Neural crest cell (in vitro differentiated cells): Measurements from ENCODE around the gene TSPAN12. TPM values are rescaled to one million over a fixed set of nuclear protein-coding genes. Genes with fewer than 3 reads are reported as not detected.
A peak's percentile ranks its signal among the peaks of the same experiment; 100 is the strongest.

Experiments
- DNase-seq: peaks from one replicate; pipeline ENCODE4 v3.0.0; 2021; ENCODE audit warnings: low read depth, mixed read lengths, low spot score
- H3K27ac Mint-ChIP-seq: one replicate; pipeline ENCODE4 v1.8.0; 2021; ENCODE audit warnings: mild to moderate bottlenecking, mixed read lengths; ENCODE audit not compliant: unreplicated experiment
- H3K27me3 Mint-ChIP-seq: 2 replicates; pipeline ENCODE4 v1.8.0; 2021; ENCODE audit warnings: low read depth, mild to moderate bottlenecking, mixed read lengths
- H3K36me3 Mint-ChIP-seq: 2 replicates; pipeline ENCODE4 v1.8.0; 2021; ENCODE audit warnings: low read depth, mild to moderate bottlenecking, mixed read lengths
- H3K4me1 Mint-ChIP-seq: 2 replicates; pipeline ENCODE4 v1.8.0; 2021; ENCODE audit warnings: mixed read lengths
- H3K4me3 Mint-ChIP-seq: one replicate; pipeline ENCODE4 v1.8.0; 2021; ENCODE audit warnings: mild to moderate bottlenecking, mixed read lengths
- H3K9me3 Mint-ChIP-seq: 2 replicates; pipeline ENCODE4 v1.8.0; 2021; ENCODE audit warnings: mixed read lengths
- total RNA-seq: library from RNA; stranded (reverse); gene quantifications from 2 replicates; pipeline ENCODE4 v1.2.1, GENCODE V29; 2021
- TF ChIP-seq, protein P1 (sequence below): fragments of 200-600 bp; sonication (generic); conservative IDR thresholded peaks from 2 replicates; pipeline ENCODE4 v1.5.0; 2021; ENCODE audit warnings: antibody characterized with exemption, mild to moderate bottlenecking

TSPAN12 gene
- total RNA-seq, 1 donor from 2014 or later, result 15.7 TPM

DNA sequence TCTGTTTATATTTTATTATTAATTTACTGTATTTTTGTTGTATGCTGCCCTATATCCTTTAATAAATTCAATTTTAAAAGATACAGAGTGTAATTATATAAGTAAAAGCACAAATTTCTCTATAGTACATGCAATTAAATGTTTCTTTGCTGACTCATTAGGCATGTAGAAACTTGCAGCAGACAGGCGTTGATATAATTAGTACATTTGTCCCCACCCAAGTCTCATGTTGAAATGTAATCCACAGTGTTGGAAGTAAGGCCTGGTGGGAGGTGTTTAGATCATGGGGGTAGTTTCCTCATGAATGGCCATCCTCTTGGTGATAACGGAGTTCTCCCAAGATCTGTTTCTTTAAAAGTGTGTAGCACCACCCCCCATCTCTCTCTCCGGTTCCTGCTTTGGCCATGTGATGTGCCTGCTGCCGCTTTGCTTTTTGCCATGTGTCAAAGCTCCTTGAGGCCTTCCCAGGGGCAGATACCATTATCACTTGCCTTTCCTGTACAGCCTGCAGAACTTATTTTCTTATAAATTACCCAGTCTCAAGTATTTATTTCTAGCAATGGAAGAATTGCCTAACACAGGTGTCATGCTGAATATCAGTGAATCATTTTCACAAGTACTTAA, 63.7 kb downstream of the TSPAN12 start:
- H3K4me1 Mint-ChIP-seq, result peaks cover 18% of the 10 kb centered on the region
- TF ChIP-seq, protein P1, sequence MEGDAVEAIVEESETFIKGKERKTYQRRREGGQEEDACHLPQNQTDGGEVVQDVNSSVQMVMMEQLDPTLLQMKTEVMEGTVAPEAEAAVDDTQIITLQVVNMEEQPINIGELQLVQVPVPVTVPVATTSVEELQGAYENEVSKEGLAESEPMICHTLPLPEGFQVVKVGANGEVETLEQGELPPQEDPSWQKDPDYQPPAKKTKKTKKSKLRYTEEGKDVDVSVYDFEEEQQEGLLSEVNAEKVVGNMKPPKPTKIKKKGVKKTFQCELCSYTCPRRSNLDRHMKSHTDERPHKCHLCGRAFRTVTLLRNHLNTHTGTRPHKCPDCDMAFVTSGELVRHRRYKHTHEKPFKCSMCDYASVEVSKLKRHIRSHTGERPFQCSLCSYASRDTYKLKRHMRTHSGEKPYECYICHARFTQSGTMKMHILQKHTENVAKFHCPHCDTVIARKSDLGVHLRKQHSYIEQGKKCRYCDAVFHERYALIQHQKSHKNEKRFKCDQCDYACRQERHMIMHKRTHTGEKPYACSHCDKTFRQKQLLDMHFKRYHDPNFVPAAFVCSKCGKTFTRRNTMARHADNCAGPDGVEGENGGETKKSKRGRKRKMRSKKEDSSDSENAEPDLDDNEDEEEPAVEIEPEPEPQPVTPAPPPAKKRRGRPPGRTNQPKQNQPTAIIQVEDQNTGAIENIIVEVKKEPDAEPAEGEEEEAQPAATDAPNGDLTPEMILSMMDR, result no peak
- H3K36me3 Mint-ChIP-seq, result peaks cover 25% of the 10 kb centered on the region
- DNase-seq, result no peak
- no peak overlapping the region for H3K4me3 Mint-ChIP-seq
- H3K27me3 Mint-ChIP-seq, result no peaks in the 10 kb centered on the region
- H3K9me3 Mint-ChIP-seq, result peaks cover 10% of the 10 kb centered on the region
- H3K27ac Mint-ChIP-seq, result no peak overlapping the region

DNA sequence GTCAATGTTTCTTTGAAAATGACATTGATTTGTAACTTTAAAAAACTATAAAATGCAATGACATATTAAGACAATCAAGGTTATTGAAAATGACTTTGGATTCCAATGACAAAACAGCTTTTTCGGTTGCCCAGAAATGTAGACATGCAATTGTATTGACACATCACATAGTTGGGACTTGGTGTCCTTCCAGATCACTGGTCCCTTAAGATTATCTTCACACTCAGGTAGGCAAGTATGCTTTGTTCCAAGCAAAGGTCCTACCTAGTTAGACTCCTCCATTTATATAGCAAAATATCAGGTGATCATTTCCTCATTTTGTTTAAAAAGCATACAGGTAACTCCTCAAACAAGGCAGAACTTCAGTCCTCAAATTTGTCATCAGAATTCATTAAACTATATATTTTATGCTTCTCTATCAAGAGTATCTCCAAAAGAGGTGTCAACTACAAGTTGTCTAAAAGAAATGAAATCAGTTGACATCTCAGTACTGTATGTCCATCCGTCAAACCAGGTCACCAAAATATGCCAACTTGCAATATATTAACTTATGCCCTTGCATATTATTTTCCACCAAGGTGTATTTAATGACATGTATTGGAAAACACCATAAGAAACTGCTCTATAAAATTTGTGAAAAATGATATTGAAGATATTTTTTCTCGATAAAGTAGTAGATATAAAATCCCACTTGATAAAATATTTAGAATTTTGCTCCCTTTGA, 64.6 kb downstream of the TSPAN12 start:
- TF ChIP-seq, protein P1, result no peak
- no peaks in the 10 kb centered on the region for H3K27me3 Mint-ChIP-seq
- H3K4me1 Mint-ChIP-seq, result peaks cover 18% of the 10 kb centered on the region
- no peak overlapping the region for H3K27ac Mint-ChIP-seq
- peaks cover 20% of the 10 kb centered on the region for H3K36me3 Mint-ChIP-seq
- H3K9me3 Mint-ChIP-seq, result peaks cover 8% of the 10 kb centered on the region
- no peak for DNase-seq
- H3K4me3 Mint-ChIP-seq, result no peak overlapping the region

DNA sequence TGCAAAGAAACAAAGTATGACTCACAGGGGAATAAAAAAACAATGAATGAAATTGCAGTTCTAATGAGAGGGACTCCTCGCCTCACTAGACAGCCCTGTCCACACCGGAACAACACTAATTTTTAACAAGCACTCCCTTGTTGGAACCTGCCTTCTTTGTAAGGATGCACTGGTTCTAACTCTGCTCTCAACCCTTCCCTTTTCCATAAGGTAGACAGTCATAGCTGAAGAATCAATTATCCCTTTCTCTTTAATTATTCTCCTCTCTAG, 65.1 kb downstream of the TSPAN12 start:
- Mint-ChIP-seq H3K27ac (no peak overlapping the region), H3K4me3 (no peak overlapping the region), H3K9me3 (peaks cover 7% of the 10 kb centered on the region), H3K36me3 (peaks cover 16% of the 10 kb centered on the region), H3K4me1 (peaks cover 18% of the 10 kb centered on the region), H3K27me3 (no peaks in the 10 kb centered on the region)
- TF ChIP-seq, protein P1, result no peak
- no peak for DNase-seq

DNA sequence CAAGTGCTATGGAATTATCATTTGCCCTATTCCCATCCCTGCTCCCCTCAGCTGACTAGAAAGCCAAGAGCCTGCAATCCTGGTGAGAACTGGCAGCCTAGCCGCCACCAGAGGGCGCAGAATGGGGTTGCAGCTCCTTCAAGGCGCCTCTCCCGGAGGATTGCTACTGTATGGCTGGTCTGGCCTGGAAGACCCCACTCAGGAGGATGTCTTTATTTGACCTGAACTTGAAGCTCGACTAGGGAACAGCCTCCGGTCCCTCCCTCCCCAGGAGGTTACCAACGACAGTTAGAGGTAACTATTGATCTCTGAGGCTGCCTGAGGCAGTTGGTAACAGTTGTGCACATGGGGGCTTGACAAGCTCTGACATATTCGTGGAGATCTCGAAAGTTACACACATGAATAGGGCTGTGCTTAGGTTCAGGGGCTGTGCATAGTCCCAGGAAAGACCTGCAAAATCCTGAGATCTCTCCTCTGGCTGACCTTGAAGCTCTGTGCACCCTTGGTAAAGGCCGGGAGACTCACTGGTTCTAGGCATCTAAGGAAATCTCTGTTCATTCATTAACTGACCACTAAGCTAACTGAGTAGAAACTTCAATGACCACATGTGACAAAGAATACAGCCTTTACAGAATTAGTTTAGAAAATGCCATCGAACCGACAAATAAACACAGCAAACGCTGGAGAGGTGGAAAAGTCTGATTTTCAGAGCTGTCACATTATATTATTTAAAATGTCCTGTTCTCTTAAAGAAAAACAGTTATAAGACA, 65.7 kb downstream of the TSPAN12 start:
- no peak overlapping the region for H3K4me3 Mint-ChIP-seq
- TF ChIP-seq, protein P1, result peak; percentile 90
- peaks cover 18% of the 10 kb centered on the region for H3K4me1 Mint-ChIP-seq
- no peaks in the 10 kb centered on the region for H3K27me3 Mint-ChIP-seq
- DNase-seq, result peak; percentile 77
- H3K36me3 Mint-ChIP-seq, result peaks cover 11% of the 10 kb centered on the region
- no peak overlapping the region for H3K27ac Mint-ChIP-seq
- H3K9me3 Mint-ChIP-seq, result peaks cover 2% of the 10 kb centered on the region

DNA sequence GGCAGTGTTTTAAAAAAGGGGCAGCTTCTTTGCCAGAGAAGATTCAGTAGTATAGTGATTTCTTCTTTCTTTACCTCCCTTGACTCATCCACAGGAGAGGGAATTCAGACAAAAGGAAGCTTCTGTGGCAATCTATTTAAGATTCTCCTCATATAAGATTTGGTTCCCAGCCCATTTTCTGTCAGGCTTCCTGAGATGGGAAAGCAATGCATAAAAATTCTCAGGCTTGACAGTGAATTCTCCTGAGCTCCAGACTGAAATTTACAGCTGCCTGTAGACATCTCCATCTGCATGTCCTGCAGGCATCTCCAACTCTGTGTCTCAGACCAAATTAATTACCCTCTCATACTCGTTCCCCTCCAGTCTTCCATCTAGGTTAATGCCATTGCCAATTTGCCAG, 72.8 kb downstream of the TSPAN12 start:
- peaks cover 4% of the 10 kb centered on the region for H3K4me1 Mint-ChIP-seq
- no peak for DNase-seq
- H3K9me3 Mint-ChIP-seq, result no peaks in the 10 kb centered on the region
- no peak overlapping the region for H3K27ac Mint-ChIP-seq
- no peak overlapping the region for H3K4me3 Mint-ChIP-seq
- TF ChIP-seq, protein P1, result no peak
- H3K36me3 Mint-ChIP-seq, result peaks cover 2% of the 10 kb centered on the region
- H3K27me3 Mint-ChIP-seq, result no peaks in the 10 kb centered on the region
